ENCODE measurements around the gene IL1RAPL1. TPM values are rescaled to one million over a fixed set of nuclear protein-coding genes. Genes with fewer than 3 reads are reported as not detected.

The IL1RAPL1 gene
- polyA plus RNA-seq, 1 of the 3 experiments (the other 2 are of a cell fraction), result 2.8 TPM

- no peaks in the 10 kb centered on the region for H3K36me3 ChIP-seq (replicated peaks in 1 of 2; ENCODE audit: control insufficient read depth in 1 of 2, insufficient read depth in 2 of 2, low read length in 1 of 2)
- H3K27ac ChIP-seq (ENCODE audit: low read depth in 2 of 2, low read length in 1 of 2), result no peak overlapping the region
- H3K9me2 ChIP-seq, result no peaks in the 10 kb centered on the region
- H3K9me3 ChIP-seq, result no peaks in the 10 kb centered on the region
- H3K79me2 ChIP-seq (ENCODE audit: insufficient read depth), result no peaks in the 10 kb centered on the region
- H3K4me3 ChIP-seq (ENCODE audit: low read depth in 2 of 2, low read length in 1 of 2), result no peak overlapping the region
- H3K9ac ChIP-seq, result no peak overlapping the region
- H3F3A ChIP-seq (replicated peaks; ENCODE audit: insufficient read depth), result no peaks in the 10 kb centered on the region
- CTCF ChIA-PET, result interaction anchor here (1.3 kb wide), 1 partner anchor 10 kb away, joined by 3 read pairs; no protein-coding TSS in a partner anchor
- no peak for TF ChIP-seq FOXM1 (IDR thresholded peaks at IDR 0.05; ENCODE audit: low read depth)
- TF ChIP-seq PBX3 (IDR thresholded peaks at IDR 0.05), result no peak
- TF ChIP-seq CHD2 (IDR thresholded peaks at IDR 0.05; ENCODE audit: low read length, partially characterized antibody), result no peak
- no peak for TF ChIP-seq FOSL2 (IDR thresholded peaks at IDR 0.05; ENCODE audit: borderline replicate concordance, low read depth)
- TF ChIP-seq ZBTB33 (IDR thresholded peaks at IDR 0.05; ENCODE audit: borderline replicate concordance, low read depth), result no peak
- TF ChIP-seq ELF1 (IDR thresholded peaks at IDR 0.05), result no peak
- TF ChIP-seq NFIC (IDR thresholded peaks at IDR 0.05; ENCODE audit: borderline replicate concordance), result no peak
- TF ChIP-seq EZH2phosphoT487 (IDR thresholded peaks at IDR 0.05; ENCODE audit: borderline replicate concordance, low read depth), result no peak
- no peak for TF ChIP-seq EP300 (IDR thresholded peaks at IDR 0.05; ENCODE audit: borderline replicate concordance in 1 of 2, low read depth in 1 of 2, low read length in 1 of 2)
- H3K27me3 ChIP-seq (ENCODE audit: insufficient read depth), result no peaks in the 10 kb centered on the region
- no peak for DNase-seq
- H2AFZ ChIP-seq (ENCODE audit: low read depth), result no peak overlapping the region
- no peak overlapping the region for H3K4me2 ChIP-seq
- no peaks in the 10 kb centered on the region for H4K20me1 ChIP-seq (ENCODE audit: insufficient read depth)
- no peaks in the 10 kb centered on the region for H3K4me1 ChIP-seq (ENCODE audit: control insufficient read depth in 1 of 2, insufficient read depth in 2 of 2, low read depth in 1 of 2, low read length in 1 of 2)
- POLR2A ChIA-PET, result no interaction called here
Measured at GRCh38 chrX:29471829-29472228, 884.6 kb downstream of the IL1RAPL1 start.

DNA sequence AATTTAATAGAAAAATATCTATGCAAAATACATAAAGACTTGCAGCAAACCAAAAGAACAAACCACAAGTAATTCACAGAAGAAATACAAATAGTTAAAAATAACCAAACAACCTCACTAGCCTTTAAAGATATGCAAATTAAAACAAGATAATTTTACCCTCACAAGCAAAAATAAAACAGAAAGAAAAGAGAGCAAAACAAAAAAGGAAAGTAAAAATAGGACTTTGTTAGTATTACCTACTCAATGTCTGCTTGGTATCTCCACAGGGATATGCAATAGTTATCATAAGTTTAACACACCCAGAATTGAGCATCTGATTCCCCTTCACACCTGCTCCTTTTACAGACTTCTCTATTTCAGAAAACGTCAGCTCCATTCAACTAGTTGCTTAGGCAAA lies 890.6 kb downstream of the IL1RAPL1 start:
- peak overlapping the region; percentile 77; the same call in 1 of the 2 replicates for H2AFZ ChIP-seq (ENCODE audit: low read depth)
- no peaks in the 10 kb centered on the region for H3K36me3 ChIP-seq (replicated peaks in 1 of 2; ENCODE audit: control insufficient read depth in 1 of 2, insufficient read depth in 2 of 2, low read length in 1 of 2)
- no peaks in the 10 kb centered on the region for H3K27me3 ChIP-seq (ENCODE audit: insufficient read depth)
- H3K4me2 ChIP-seq, result no peak overlapping the region; the same call in 1 of the 2 replicates
- H3K4me1 ChIP-seq (ENCODE audit: control insufficient read depth in 1 of 2, insufficient read depth in 2 of 2, low read depth in 1 of 2, low read length in 1 of 2), result no peaks in the 10 kb centered on the region; a peak in 1 of 4 replicates
- no peaks in the 10 kb centered on the region for H3F3A ChIP-seq (replicated peaks; ENCODE audit: insufficient read depth)
- POLR2A ChIA-PET, result no interaction called here
- no peak overlapping the region for H3K27ac ChIP-seq (ENCODE audit: low read depth in 2 of 2, low read length in 1 of 2)
- H3K9ac ChIP-seq, result no peak overlapping the region
- 20% methylated on average over 1 of the region's 1 CpG for WGBS (ENCODE audit: low lambda C conversion rate)
- TF ChIP-seq MEF2A (IDR thresholded peaks at IDR 0.05; ENCODE audit: borderline replicate concordance, low read depth) (no peak), FOXJ3 (CRISPR knock-in tag; IDR thresholded peaks at IDR 0.05) (no peak), FOSL2 (IDR thresholded peaks at IDR 0.05; ENCODE audit: borderline replicate concordance, low read depth) (no peak), TEAD4 (IDR thresholded peaks at IDR 0.05; ENCODE audit: borderline replicate concordance, insufficient read depth) (no peak), TCF12 (IDR thresholded peaks at IDR 0.05) (no peak), YY1 (IDR thresholded peaks at IDR 0.05; ENCODE audit: low read depth) (no peak)
- TF ChIP-seq, protein P1, sequence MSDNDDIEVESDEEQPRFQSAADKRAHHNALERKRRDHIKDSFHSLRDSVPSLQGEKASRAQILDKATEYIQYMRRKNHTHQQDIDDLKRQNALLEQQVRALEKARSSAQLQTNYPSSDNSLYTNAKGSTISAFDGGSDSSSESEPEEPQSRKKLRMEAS (IDR thresholded peaks at IDR 0.05; ENCODE audit: low read depth), result no peak
- CTCF ChIA-PET, result interaction anchor here (1.4 to 1.8 kb wide), 4 partner anchors 9 to 27 kb away, joined by 4 to 6 read pairs (median 5); no protein-coding TSS in a partner anchor
- H3K9me2 ChIP-seq, result no peaks in the 10 kb centered on the region
- H3K9me3 ChIP-seq, result no peaks in the 10 kb centered on the region
- H3K79me2 ChIP-seq (ENCODE audit: insufficient read depth), result no peaks in the 10 kb centered on the region
- DNase-seq, result no peak
- no peaks in the 10 kb centered on the region for H4K20me1 ChIP-seq (ENCODE audit: insufficient read depth)
- no peak overlapping the region for H3K4me3 ChIP-seq (ENCODE audit: low read depth in 2 of 2, low read length in 1 of 2)

Data from SK-N-SH (cell line).